ENCODE results near the gene TIMM17A. TPM values are rescaled to one million over a fixed set of nuclear protein-coding genes. Genes with fewer than 3 reads are reported as not detected.
A peak's percentile ranks its signal among the peaks of the same experiment; 100 is the strongest.

TIMM17A gene
- total RNA-seq, 1 experiment from 2014 or later = 56.1 TPM

GRCh38 chr1:201990427-201990826, 35.1 kb downstream of the TIMM17A start:
- Mint-ChIP-seq H3K4me1 (peaks cover 17% of the 10 kb centered on the region), H3K27me3 (ENCODE audit: low read depth) (no peaks in the 10 kb centered on the region), H3K27ac (no peak overlapping the region), H3K4me3 (no peak overlapping the region), H3K9me3 (no peaks in the 10 kb centered on the region), H3K36me3 (peaks cover 51% of the 10 kb centered on the region)
- ATAC-seq (no peak), DNase-seq (ENCODE audit: low spot score) (no peak)
- POLR2A ChIA-PET = no interaction called here
- no peak for TF ChIP-seq ATF1 (CRISPR knock-in tag; IDR thresholded peaks at IDR 0.05)
- no peak for TF ChIP-seq FOXP1 (CRISPR knock-in tag; IDR thresholded peaks at IDR 0.05; ENCODE audit: borderline replicate concordance)
- CTCF ChIA-PET = no interaction called here

GRCh38 chr1:201999625-202000238, 44.4 kb downstream of the TIMM17A start:
- peak; percentile 42 for DNase-seq (ENCODE audit: low spot score)
- ChIA-PET CTCF (interaction anchor here (0.6 to 4.4 kb wide), 55 partner anchors 9 to 488 kb away, joined by 3 to 120 read pairs (median 4); partner anchors contain the start of genes ELF3, GPR37L1, LMOD1 and RNPEP), POLR2A (interaction anchor here (0.6 to 1.1 kb wide), 5 partner anchors 8 to 104 kb away, joined by 3 to 5 read pairs (median 3); partner anchors contain the start of genes ELF3, LMOD1 and TIMM17A)
- peak; percentile 96 for ATAC-seq
- Mint-ChIP-seq H3K27ac (no peak overlapping the region; the same call in 1 of the 2 replicates), H3K27me3 (ENCODE audit: low read depth) (no peaks in the 10 kb centered on the region), H3K36me3 (peaks cover 78% of the 10 kb centered on the region), H3K4me3 (no peak overlapping the region), H3K4me1 (no peaks in the 10 kb centered on the region), H3K9me3 (no peaks in the 10 kb centered on the region)
- TF ChIP-seq CTCF (IDR thresholded peaks at IDR 0.05) = peak; percentile 83
- no peak for TF ChIP-seq TP53 (CRISPR knock-in tag; IDR thresholded peaks at IDR 0.05)

DNA sequence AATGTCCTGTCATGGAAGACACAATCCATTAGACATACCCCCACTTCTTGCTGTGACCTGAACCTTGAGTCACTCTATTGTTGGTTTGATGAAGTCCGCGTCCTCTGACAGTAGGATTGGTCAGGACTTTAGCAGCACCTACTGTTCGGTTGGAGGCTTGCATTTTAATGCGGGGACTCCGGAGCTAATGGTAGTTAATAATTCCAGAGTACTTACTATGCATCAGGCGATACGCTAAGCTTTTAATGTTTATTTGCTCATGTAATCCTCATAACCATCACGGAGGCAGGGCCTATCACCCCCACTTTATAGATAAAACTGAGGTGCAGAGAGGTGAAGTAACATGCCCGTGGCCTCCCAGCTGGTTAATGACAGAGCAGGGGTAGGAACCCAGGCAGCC, 47.2 kb downstream of the TIMM17A start:
- Mint-ChIP-seq H3K4me1 (peaks cover 12% of the 10 kb centered on the region), H3K27ac (no peak overlapping the region), H3K27me3 (ENCODE audit: low read depth) (no peaks in the 10 kb centered on the region), H3K36me3 (peaks cover 67% of the 10 kb centered on the region), H3K9me3 (no peaks in the 10 kb centered on the region), H3K4me3 (no peak overlapping the region)
- no peak for DNase-seq (ENCODE audit: low spot score)
- TF ChIP-seq SOX15 (CRISPR knock-in tag; IDR thresholded peaks at IDR 0.05) (no peak), SP1 (CRISPR knock-in tag; conservative IDR thresholded peaks at IDR 0.05) (no peak), FOXP1 (CRISPR knock-in tag; IDR thresholded peaks at IDR 0.05; ENCODE audit: borderline replicate concordance) (no peak), OVOL2 (CRISPR knock-in tag; IDR thresholded peaks at IDR 0.05; ENCODE audit: borderline replicate concordance) (no peak), GABPB1 (CRISPR knock-in tag; IDR thresholded peaks at IDR 0.05) (no peak), NR2C2 (CRISPR knock-in tag; IDR thresholded peaks at IDR 0.05) (no peak)
- TF ChIP-seq, protein P1, sequence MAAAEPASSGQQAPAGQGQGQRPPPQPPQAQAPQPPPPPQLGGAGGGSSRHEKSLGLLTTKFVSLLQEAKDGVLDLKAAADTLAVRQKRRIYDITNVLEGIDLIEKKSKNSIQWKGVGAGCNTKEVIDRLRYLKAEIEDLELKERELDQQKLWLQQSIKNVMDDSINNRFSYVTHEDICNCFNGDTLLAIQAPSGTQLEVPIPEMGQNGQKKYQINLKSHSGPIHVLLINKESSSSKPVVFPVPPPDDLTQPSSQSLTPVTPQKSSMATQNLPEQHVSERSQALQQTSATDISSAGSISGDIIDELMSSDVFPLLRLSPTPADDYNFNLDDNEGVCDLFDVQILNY (CRISPR knock-in tag; IDR thresholded peaks at IDR 0.05) = no peak
- TF ChIP-seq, protein P2, sequence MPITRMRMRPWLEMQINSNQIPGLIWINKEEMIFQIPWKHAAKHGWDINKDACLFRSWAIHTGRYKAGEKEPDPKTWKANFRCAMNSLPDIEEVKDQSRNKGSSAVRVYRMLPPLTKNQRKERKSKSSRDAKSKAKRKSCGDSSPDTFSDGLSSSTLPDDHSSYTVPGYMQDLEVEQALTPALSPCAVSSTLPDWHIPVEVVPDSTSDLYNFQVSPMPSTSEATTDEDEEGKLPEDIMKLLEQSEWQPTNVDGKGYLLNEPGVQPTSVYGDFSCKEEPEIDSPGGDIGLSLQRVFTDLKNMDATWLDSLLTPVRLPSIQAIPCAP (CRISPR knock-in tag; IDR thresholded peaks at IDR 0.05) = no peak
- ATAC-seq = no peak
- POLR2A ChIA-PET = interaction anchor here (0.6 to 1.0 kb wide), 2 partner anchors 62 to 103 kb away, joined by 3 read pairs; no protein-coding TSS in a partner anchor
- CTCF ChIA-PET = interaction anchor here (4.4 kb wide), 1 partner anchor 108 kb away, joined by 74 read pairs; no protein-coding TSS in a partner anchor

- ChIA-PET POLR2A (no interaction called here), CTCF (interaction anchor here (0.5 to 9.3 kb wide), 8 partner anchors 10 to 478 kb away, joined by 3 to 149 read pairs (median 6); partner anchors contain the start of genes GPR37L1 and RNPEP)
- Mint-ChIP-seq H3K27ac (no peak overlapping the region), H3K4me3 (no peak overlapping the region), H3K36me3 (peaks cover 54% of the 10 kb centered on the region), H3K4me1 (peaks cover 33% of the 10 kb centered on the region), H3K27me3 (ENCODE audit: low read depth) (no peaks in the 10 kb centered on the region), H3K9me3 (no peaks in the 10 kb centered on the region)
- ATAC-seq (no peak), DNase-seq (ENCODE audit: low spot score) (no peak)
- TF ChIP-seq, protein P3, sequence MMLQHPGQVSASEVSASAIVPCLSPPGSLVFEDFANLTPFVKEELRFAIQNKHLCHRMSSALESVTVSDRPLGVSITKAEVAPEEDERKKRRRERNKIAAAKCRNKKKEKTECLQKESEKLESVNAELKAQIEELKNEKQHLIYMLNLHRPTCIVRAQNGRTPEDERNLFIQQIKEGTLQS (CRISPR knock-in tag; conservative IDR thresholded peaks at IDR 0.05) = no peak
- TF ChIP-seq, protein P4, sequence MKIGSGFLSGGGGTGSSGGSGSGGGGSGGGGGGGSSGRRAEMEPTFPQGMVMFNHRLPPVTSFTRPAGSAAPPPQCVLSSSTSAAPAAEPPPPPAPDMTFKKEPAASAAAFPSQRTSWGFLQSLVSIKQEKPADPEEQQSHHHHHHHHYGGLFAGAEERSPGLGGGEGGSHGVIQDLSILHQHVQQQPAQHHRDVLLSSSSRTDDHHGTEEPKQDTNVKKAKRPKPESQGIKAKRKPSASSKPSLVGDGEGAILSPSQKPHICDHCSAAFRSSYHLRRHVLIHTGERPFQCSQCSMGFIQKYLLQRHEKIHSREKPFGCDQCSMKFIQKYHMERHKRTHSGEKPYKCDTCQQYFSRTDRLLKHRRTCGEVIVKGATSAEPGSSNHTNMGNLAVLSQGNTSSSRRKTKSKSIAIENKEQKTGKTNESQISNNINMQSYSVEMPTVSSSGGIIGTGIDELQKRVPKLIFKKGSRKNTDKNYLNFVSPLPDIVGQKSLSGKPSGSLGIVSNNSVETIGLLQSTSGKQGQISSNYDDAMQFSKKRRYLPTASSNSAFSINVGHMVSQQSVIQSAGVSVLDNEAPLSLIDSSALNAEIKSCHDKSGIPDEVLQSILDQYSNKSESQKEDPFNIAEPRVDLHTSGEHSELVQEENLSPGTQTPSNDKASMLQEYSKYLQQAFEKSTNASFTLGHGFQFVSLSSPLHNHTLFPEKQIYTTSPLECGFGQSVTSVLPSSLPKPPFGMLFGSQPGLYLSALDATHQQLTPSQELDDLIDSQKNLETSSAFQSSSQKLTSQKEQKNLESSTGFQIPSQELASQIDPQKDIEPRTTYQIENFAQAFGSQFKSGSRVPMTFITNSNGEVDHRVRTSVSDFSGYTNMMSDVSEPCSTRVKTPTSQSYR (CRISPR knock-in tag; IDR thresholded peaks at IDR 0.05) = no peak
- TF ChIP-seq ZNF219 (CRISPR knock-in tag; IDR thresholded peaks at IDR 0.05; ENCODE audit: borderline replicate concordance) (no peak), ZNF317 (CRISPR knock-in tag; IDR thresholded peaks at IDR 0.05; ENCODE audit: borderline replicate concordance, low read depth) (no peak), ESRRA (CRISPR knock-in tag; IDR thresholded peaks at IDR 0.05; ENCODE audit: borderline replicate concordance) (no peak), CDX4 (CRISPR knock-in tag; IDR thresholded peaks at IDR 0.05; ENCODE audit: borderline replicate concordance) (no peak), ERG (CRISPR knock-in tag; IDR thresholded peaks at IDR 0.05) (no peak), ZNF263 (CRISPR knock-in tag; IDR thresholded peaks at IDR 0.05; ENCODE audit: low read depth) (no peak), ZNF138 (CRISPR knock-in tag; conservative IDR thresholded peaks at IDR 0.05) (no peak)
These were observed 49.4 kb downstream of the TIMM17A start for GRCh38 chr1:202004711-202005110.
